ENCODE data around the gene HOXD3. TPM values are rescaled to one million over a fixed set of nuclear protein-coding genes. Genes with fewer than 3 reads are reported as not detected.

Gene HOXD3
- polyA plus RNA-seq, 1 donor from 2014 or later: not detected

- H3K27me3 Mint-ChIP-seq: peaks cover 58% of the 10 kb centered on the region
- H3K4me3 Mint-ChIP-seq: peak overlapping the region; percentile 46 to 86 (median 78)
- H3K27ac Mint-ChIP-seq: peak overlapping the region in 1 of 3 donors; percentile 86
- H3K4me1 Mint-ChIP-seq: peaks cover 1 to 16% (median 15%) of the 10 kb centered on the region in 3 donors
- no peaks in the 10 kb centered on the region for H3K36me3 Mint-ChIP-seq
- H3K9me3 Mint-ChIP-seq: no peaks in the 10 kb centered on the region
These were observed 32.9 kb downstream of the HOXD3 start for GRCh38 chr2:176189681-176190641.

- Mint-ChIP-seq H3K4me3 (no peak overlapping the region), H3K27ac (no peak overlapping the region), H3K9me3 (no peaks in the 10 kb centered on the region), H3K27me3 (peaks cover 54% of the 10 kb centered on the region), H3K36me3 (no peaks in the 10 kb centered on the region), H3K4me1 (peaks cover 1 to 14% (median 8%) of the 10 kb centered on the region in 3 donors)
These were observed 35.2 kb downstream of the HOXD3 start for GRCh38 chr2:176192351-176192750.

GRCh38 chr2:176193048-176193447, 35.9 kb downstream of the HOXD3 start:
- Mint-ChIP-seq H3K4me3 (no peak overlapping the region), H3K9me3 (peaks cover 0 to 4% (median 0%) of the 10 kb centered on the region in 3 donors), H3K4me1 (peaks cover under 1 to 7% (median 1%) of the 10 kb centered on the region in 3 donors), H3K27ac (no peak overlapping the region), H3K27me3 (peaks cover 54% of the 10 kb centered on the region), H3K36me3 (no peaks in the 10 kb centered on the region)

- H3K4me1 Mint-ChIP-seq: no peaks in the 10 kb centered on the region
- peaks cover 0 to 6% (median 4%) of the 10 kb centered on the region in 3 donors for H3K9me3 Mint-ChIP-seq
- H3K27me3 Mint-ChIP-seq: peaks cover 19% of the 10 kb centered on the region
- no peak overlapping the region for H3K4me3 Mint-ChIP-seq
- H3K36me3 Mint-ChIP-seq: no peaks in the 10 kb centered on the region
- H3K27ac Mint-ChIP-seq: no peak overlapping the region
These were observed 42.8 kb downstream of the HOXD3 start for GRCh38 chr2:176199902-176200301.

GRCh38 chr2:176200971-176201370, 43.9 kb downstream of the HOXD3 start:
- Mint-ChIP-seq H3K27me3 (peaks cover 11% of the 10 kb centered on the region), H3K4me3 (no peak overlapping the region), H3K36me3 (no peaks in the 10 kb centered on the region), H3K9me3 (peaks cover 0 to 6% (median 4%) of the 10 kb centered on the region in 3 donors), H3K4me1 (no peaks in the 10 kb centered on the region), H3K27ac (no peak overlapping the region)

- no peaks in the 10 kb centered on the region for H3K4me1 Mint-ChIP-seq
- H3K27me3 Mint-ChIP-seq: peaks cover 8% of the 10 kb centered on the region
- peaks cover 0 to 6% (median 4%) of the 10 kb centered on the region in 3 donors for H3K9me3 Mint-ChIP-seq
- H3K36me3 Mint-ChIP-seq: no peaks in the 10 kb centered on the region
- H3K27ac Mint-ChIP-seq: no peak overlapping the region
- no peak overlapping the region for H3K4me3 Mint-ChIP-seq
These were observed 45.4 kb downstream of the HOXD3 start for GRCh38 chr2:176202491-176202890.

GRCh38 chr2:176205126-176205525, 48.0 kb downstream of the HOXD3 start:
- Mint-ChIP-seq H3K27ac (no peak overlapping the region), H3K4me3 (no peak overlapping the region), H3K4me1 (no peaks in the 10 kb centered on the region), H3K27me3 (peaks cover 4% of the 10 kb centered on the region), H3K9me3 (peaks cover 2 to 4% (median 2%) of the 10 kb centered on the region in 3 donors), H3K36me3 (peaks cover 4% of the 10 kb centered on the region)

GRCh38 chr2:176206136-176206535, 49.0 kb downstream of the HOXD3 start:
- no peaks in the 10 kb centered on the region for H3K4me1 Mint-ChIP-seq
- peaks cover 2 to 5% (median 4%) of the 10 kb centered on the region in 3 donors for H3K9me3 Mint-ChIP-seq
- H3K4me3 Mint-ChIP-seq: no peak overlapping the region
- peaks cover 4% of the 10 kb centered on the region for H3K36me3 Mint-ChIP-seq
- no peak overlapping the region for H3K27ac Mint-ChIP-seq
- peaks cover 7% of the 10 kb centered on the region for H3K27me3 Mint-ChIP-seq

- Mint-ChIP-seq H3K4me3 (no peak overlapping the region), H3K9me3 (peaks cover 2 to 5% (median 4%) of the 10 kb centered on the region in 3 donors), H3K36me3 (peaks cover 4% of the 10 kb centered on the region), H3K4me1 (no peaks in the 10 kb centered on the region), H3K27ac (no peak overlapping the region), H3K27me3 (peaks cover 7% of the 10 kb centered on the region)
These were observed 49.6 kb downstream of the HOXD3 start for GRCh38 chr2:176206682-176207081.

GRCh38 chr2:176211110-176211509, 54.0 kb downstream of the HOXD3 start:
- H3K27ac Mint-ChIP-seq: no peak overlapping the region
- H3K36me3 Mint-ChIP-seq: peaks cover 4% of the 10 kb centered on the region
- peaks cover 9% of the 10 kb centered on the region for H3K27me3 Mint-ChIP-seq
- H3K4me1 Mint-ChIP-seq: no peaks in the 10 kb centered on the region
- peaks cover 0 to 3% (median 2%) of the 10 kb centered on the region in 3 donors for H3K9me3 Mint-ChIP-seq
- H3K4me3 Mint-ChIP-seq: no peak overlapping the region

GRCh38 chr2:176212276-176212675, 55.2 kb downstream of the HOXD3 start:
- H3K27ac Mint-ChIP-seq: no peak overlapping the region
- H3K36me3 Mint-ChIP-seq: peaks cover 4% of the 10 kb centered on the region
- H3K4me3 Mint-ChIP-seq: no peak overlapping the region
- peaks cover 0 to 3% (median 2%) of the 10 kb centered on the region in 3 donors for H3K9me3 Mint-ChIP-seq
- no peaks in the 10 kb centered on the region for H3K4me1 Mint-ChIP-seq
- peaks cover 9% of the 10 kb centered on the region for H3K27me3 Mint-ChIP-seq

- Mint-ChIP-seq H3K9me3 (peaks cover 0 to 5% (median 3%) of the 10 kb centered on the region in 3 donors), H3K27ac (no peak overlapping the region), H3K36me3 (peaks cover 5% of the 10 kb centered on the region), H3K27me3 (peaks cover 9% of the 10 kb centered on the region), H3K4me3 (no peak overlapping the region), H3K4me1 (no peaks in the 10 kb centered on the region)
These were observed 56.3 kb downstream of the HOXD3 start for GRCh38 chr2:176213406-176213805.

Other genes starting within 250 kb of the HOXD3 start
- 10.4 TPM for gene LNPK, start 155.0 kb upstream of the HOXD3 start, polyA plus RNA-seq
- not detected for gene EVX2, start 73.3 kb upstream of the HOXD3 start, polyA plus RNA-seq
- not detected for gene HOXD13, start 64.6 kb upstream of the HOXD3 start, polyA plus RNA-seq
- not detected for gene HOXD12, start 57.5 kb upstream of the HOXD3 start, polyA plus RNA-seq
- gene HOXD11, start 50.0 kb upstream of the HOXD3 start, polyA plus RNA-seq: not detected
- gene HOXD10, start 40.5 kb upstream of the HOXD3 start, polyA plus RNA-seq: not detected
- not detected for gene HOXD9, start 34.6 kb upstream of the HOXD3 start, polyA plus RNA-seq
- gene HOXD8, start 27.6 kb upstream of the HOXD3 start, polyA plus RNA-seq: not detected
- not detected for gene HOXD4, start 5.8 kb upstream of the HOXD3 start, polyA plus RNA-seq
- gene HOXD1, start 31.4 kb downstream of the HOXD3 start, polyA plus RNA-seq: not detected
- 21.7 TPM for gene MTX2, start 112.1 kb downstream of the HOXD3 start, polyA plus RNA-seq